ENCODE data around the gene HHAT.

DNA sequence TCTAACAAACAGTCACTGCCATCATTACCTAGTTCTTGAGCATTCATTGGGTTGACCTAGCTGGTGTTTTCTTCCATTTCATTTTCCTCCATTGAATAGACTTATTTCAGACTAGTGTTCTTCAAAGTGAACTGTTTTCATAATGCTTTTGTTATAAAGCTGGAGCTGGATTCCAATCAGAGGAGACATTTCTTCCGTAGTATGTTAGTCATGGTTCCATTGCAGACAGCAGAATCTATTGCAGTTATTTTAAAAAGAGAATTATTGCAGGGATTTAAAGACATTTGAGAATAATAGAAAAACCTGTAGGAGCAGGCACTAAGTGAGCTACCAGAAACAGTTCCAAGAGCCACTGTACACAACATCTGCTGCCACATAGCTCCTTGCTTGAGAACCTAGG lies 50.0 kb downstream of the HHAT start:
- TF ChIP-seq, protein P1, sequence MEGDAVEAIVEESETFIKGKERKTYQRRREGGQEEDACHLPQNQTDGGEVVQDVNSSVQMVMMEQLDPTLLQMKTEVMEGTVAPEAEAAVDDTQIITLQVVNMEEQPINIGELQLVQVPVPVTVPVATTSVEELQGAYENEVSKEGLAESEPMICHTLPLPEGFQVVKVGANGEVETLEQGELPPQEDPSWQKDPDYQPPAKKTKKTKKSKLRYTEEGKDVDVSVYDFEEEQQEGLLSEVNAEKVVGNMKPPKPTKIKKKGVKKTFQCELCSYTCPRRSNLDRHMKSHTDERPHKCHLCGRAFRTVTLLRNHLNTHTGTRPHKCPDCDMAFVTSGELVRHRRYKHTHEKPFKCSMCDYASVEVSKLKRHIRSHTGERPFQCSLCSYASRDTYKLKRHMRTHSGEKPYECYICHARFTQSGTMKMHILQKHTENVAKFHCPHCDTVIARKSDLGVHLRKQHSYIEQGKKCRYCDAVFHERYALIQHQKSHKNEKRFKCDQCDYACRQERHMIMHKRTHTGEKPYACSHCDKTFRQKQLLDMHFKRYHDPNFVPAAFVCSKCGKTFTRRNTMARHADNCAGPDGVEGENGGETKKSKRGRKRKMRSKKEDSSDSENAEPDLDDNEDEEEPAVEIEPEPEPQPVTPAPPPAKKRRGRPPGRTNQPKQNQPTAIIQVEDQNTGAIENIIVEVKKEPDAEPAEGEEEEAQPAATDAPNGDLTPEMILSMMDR (IDR thresholded peaks at IDR 0.05), result no peak
- TF ChIP-seq POLR2A (IDR thresholded peaks at IDR 0.05), result no peak

Measured in testis (tissue), 2 donors.